Ovary (tissue), 3 donors: ENCODE measurements around the gene GPR21.

Experiments
- POLR2A ChIP-seq: fragments of 450-650 bp; IDR thresholded peaks from one replicate; pipeline ENCODE4 v1.6.1; 2017; ENCODE audit warnings: antibody characterized with exemption, mild to moderate bottlenecking, moderate library complexity
- TF ChIP-seq, protein P1 (sequence below), 3 donors: fragments of 450-650 bp in 2 of 3; fragments of 200-600 bp in 1 of 3; IDR thresholded peaks; one replicate each; pipeline versions ENCODE4 v1.5.1 to v1.8.0; 2016 to 2022; ENCODE audit warnings: antibody characterized with exemption in 3 of 3, mild to moderate bottlenecking in 1 of 3
- donor health status: DM: no; HTN: no; CAD: no.

DNA sequence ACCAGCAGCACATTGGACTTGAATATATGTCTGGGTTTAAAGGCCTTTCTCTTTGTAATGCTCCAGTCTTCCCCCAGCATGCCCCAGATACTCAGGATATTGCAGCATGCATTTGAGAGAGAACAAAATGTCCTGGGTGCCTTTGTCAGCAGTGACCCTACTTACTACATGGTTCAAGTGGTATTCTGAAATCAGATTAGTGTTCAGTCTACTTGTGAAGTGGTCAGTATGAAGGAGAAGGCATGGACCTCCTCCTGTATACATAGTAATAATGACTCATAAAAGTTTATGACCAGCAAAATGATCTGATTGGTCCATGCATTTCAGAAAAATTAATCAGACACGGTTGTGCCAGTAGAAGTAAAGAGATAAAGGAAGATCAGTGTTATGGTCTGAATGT is 25.4 kb downstream of the GPR21 start:
- TF ChIP-seq, protein P1, sequence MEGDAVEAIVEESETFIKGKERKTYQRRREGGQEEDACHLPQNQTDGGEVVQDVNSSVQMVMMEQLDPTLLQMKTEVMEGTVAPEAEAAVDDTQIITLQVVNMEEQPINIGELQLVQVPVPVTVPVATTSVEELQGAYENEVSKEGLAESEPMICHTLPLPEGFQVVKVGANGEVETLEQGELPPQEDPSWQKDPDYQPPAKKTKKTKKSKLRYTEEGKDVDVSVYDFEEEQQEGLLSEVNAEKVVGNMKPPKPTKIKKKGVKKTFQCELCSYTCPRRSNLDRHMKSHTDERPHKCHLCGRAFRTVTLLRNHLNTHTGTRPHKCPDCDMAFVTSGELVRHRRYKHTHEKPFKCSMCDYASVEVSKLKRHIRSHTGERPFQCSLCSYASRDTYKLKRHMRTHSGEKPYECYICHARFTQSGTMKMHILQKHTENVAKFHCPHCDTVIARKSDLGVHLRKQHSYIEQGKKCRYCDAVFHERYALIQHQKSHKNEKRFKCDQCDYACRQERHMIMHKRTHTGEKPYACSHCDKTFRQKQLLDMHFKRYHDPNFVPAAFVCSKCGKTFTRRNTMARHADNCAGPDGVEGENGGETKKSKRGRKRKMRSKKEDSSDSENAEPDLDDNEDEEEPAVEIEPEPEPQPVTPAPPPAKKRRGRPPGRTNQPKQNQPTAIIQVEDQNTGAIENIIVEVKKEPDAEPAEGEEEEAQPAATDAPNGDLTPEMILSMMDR (IDR thresholded peaks at IDR 0.05) = no peak
- TF ChIP-seq POLR2A = no peak
